H1 (cell line): ENCODE data around the gene KRT4.

Source experiments
- GTF2F1 ChIP-seq: IDR thresholded peaks from 2 replicates; pipeline ENCODE4 v1.6.1; 2012; ENCODE audit warnings: low read depth, low read length, improper control_type of control experiment, borderline replicate concordance
- POLR2A ChIP-seq, 2 experiments: IDR thresholded peaks; 1 replicate in 1 of 2; 2 replicates in 1 of 2; pipeline ENCODE4 v1.6.1; 2011; ENCODE audit warnings: low read depth in 2 of 2, low read length in 2 of 2, mild to moderate bottlenecking in 2 of 2; ENCODE audit errors: control extremely low read depth in 1 of 2

- no peak for TF ChIP-seq GTF2F1
- TF ChIP-seq POLR2A (IDR thresholded peaks at IDR 0.05; ENCODE audit: control extremely low read depth in 1 of 2, low read depth in 2 of 2, low read length in 2 of 2), result no peak
Measured at GRCh38 chr12:52798671-52799504, 15.0 kb downstream of the KRT4 start.
